ENCODE results near the gene PTPN5.

Gene PTPN5

GRCh38 chr11:18748766-18749365, 42.7 kb downstream of the PTPN5 start:
- no peaks in the 10 kb centered on the region for H3K9me3 ChIP-seq (ENCODE audit: insufficient read depth, low read length, severe bottlenecking)
- no peaks in the 10 kb centered on the region for H3K4me1 ChIP-seq (ENCODE audit: insufficient read depth, low read length)
- DNase-seq (no peak), ATAC-seq (ENCODE audit: insufficient read depth, low read depth) (no peak)
- no peaks in the 10 kb centered on the region for H3K79me2 ChIP-seq (ENCODE audit: insufficient read depth, low read length)
- no peak overlapping the region for H3K27ac ChIP-seq (ENCODE audit: low read length)
- H2AFZ ChIP-seq (ENCODE audit: low read depth, low read length) = no peak overlapping the region
- no peak overlapping the region for H3K4me2 ChIP-seq (ENCODE audit: insufficient read depth, low read length)
- H3K36me3 ChIP-seq (ENCODE audit: insufficient read depth, low read length) = no peaks in the 10 kb centered on the region
- H3K27me3 ChIP-seq (ENCODE audit: insufficient read depth, low read length, poor library complexity) = no peaks in the 10 kb centered on the region
- TF ChIP-seq EZH2 (IDR thresholded peaks at IDR 0.05; ENCODE audit: borderline replicate concordance, low read depth, low read length, severe bottlenecking) = no peak
- no peak for TF ChIP-seq CTCF (IDR thresholded peaks at IDR 0.05; ENCODE audit: borderline replicate concordance, extremely low read depth, low read length, poor library complexity, severe bottlenecking)
- H3K4me3 ChIP-seq (ENCODE audit: low read depth in 1 of 2, low read length in 2 of 2) = no peak overlapping the region
- H4K20me1 ChIP-seq (ENCODE audit: insufficient read depth, low read length) = no peaks in the 10 kb centered on the region
- H3K9ac ChIP-seq (ENCODE audit: low read depth, low read length) = no peak overlapping the region

DNA sequence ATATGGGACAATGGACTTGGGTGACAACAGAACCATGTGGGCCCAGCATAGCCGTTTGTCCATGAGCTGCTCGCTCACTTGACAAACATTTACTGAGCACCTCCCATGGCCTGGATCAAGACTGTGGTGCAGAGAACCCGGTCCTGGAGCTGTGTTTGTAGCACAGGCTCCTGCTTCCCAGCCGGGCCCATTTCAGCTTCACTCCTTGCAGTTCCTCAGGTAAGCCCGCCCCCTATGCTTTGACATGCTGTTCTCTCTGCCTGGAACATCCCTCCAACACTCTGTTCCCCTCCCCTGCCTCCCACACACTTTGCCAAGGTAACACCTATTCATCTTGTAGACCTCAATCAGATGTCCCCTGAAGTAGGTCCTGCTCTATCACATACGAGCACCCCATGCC, 46.3 kb downstream of the PTPN5 start:
- no peaks in the 10 kb centered on the region for H3K79me2 ChIP-seq (ENCODE audit: insufficient read depth, low read length)
- H3K27ac ChIP-seq (ENCODE audit: low read length) = no peak overlapping the region
- no peak overlapping the region for H3K9ac ChIP-seq (ENCODE audit: low read depth, low read length)
- H3K9me3 ChIP-seq (ENCODE audit: insufficient read depth, low read length, severe bottlenecking) = no peaks in the 10 kb centered on the region
- TF ChIP-seq CTCF (IDR thresholded peaks at IDR 0.05; ENCODE audit: borderline replicate concordance, extremely low read depth, low read length, poor library complexity, severe bottlenecking) (no peak), EZH2 (IDR thresholded peaks at IDR 0.05; ENCODE audit: borderline replicate concordance, low read depth, low read length, severe bottlenecking) (no peak)
- no peaks in the 10 kb centered on the region for H3K27me3 ChIP-seq (ENCODE audit: insufficient read depth, low read length, poor library complexity)
- H3K4me1 ChIP-seq (ENCODE audit: insufficient read depth, low read length) = no peaks in the 10 kb centered on the region
- ATAC-seq (ENCODE audit: insufficient read depth, low read depth) (no peak), DNase-seq (no peak)
- no peak overlapping the region for H2AFZ ChIP-seq (ENCODE audit: low read depth, low read length)
- no peak overlapping the region for H3K4me3 ChIP-seq (ENCODE audit: low read depth in 1 of 2, low read length in 2 of 2)
- no peaks in the 10 kb centered on the region for H4K20me1 ChIP-seq (ENCODE audit: insufficient read depth, low read length)
- no peaks in the 10 kb centered on the region for H3K36me3 ChIP-seq (ENCODE audit: insufficient read depth, low read length)
- H3K4me2 ChIP-seq (ENCODE audit: insufficient read depth, low read length) = no peak overlapping the region

DNA sequence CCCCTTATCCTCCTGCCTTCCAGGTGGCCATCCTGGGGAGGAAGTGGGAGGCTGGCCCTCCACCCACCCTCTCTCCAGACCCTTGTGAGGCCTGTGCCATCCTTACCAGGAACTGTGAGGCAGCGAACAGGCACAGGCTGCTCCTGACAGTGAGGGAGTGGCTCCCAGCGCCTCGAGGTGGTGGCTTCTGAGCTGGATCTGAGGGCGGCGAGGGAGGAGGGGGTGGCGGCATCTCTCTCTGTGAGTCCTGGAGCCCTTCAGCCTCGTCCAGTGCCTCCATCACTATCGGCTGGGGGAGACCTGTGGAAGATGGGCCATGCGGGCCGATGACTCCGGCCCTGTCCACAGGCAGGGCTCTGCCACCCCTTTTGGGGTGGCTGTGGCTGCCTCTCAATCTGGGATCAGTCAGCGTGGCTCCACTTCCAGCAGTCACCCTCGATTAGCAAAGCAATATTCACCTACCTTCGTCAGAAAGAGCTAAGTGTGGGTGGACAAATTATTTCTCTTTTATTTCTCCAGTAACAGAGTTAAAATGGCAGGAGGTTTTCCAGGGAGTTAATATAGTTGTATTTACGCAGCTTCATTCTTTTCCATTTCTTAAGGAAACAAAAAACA, 47.6 kb downstream of the PTPN5 start:
- no peak overlapping the region for H3K4me3 ChIP-seq (ENCODE audit: low read depth in 1 of 2, low read length in 2 of 2)
- H3K27me3 ChIP-seq (ENCODE audit: insufficient read depth, low read length, poor library complexity) = no peaks in the 10 kb centered on the region
- TF ChIP-seq CTCF (IDR thresholded peaks at IDR 0.05; ENCODE audit: borderline replicate concordance, extremely low read depth, low read length, poor library complexity, severe bottlenecking) = no peak
- TF ChIP-seq EZH2 (IDR thresholded peaks at IDR 0.05; ENCODE audit: borderline replicate concordance, low read depth, low read length, severe bottlenecking) = no peak
- no peak for DNase-seq
- no peak overlapping the region for H3K9ac ChIP-seq (ENCODE audit: low read depth, low read length)
- ATAC-seq (ENCODE audit: insufficient read depth, low read depth) = no peak
- H3K9me3 ChIP-seq (ENCODE audit: insufficient read depth, low read length, severe bottlenecking) = no peaks in the 10 kb centered on the region
- no peak overlapping the region for H3K27ac ChIP-seq (ENCODE audit: low read length)
- no peak overlapping the region for H3K4me2 ChIP-seq (ENCODE audit: insufficient read depth, low read length)
- no peaks in the 10 kb centered on the region for H3K4me1 ChIP-seq (ENCODE audit: insufficient read depth, low read length)
- H3K36me3 ChIP-seq (ENCODE audit: insufficient read depth, low read length) = no peaks in the 10 kb centered on the region
- H3K79me2 ChIP-seq (ENCODE audit: insufficient read depth, low read length) = no peaks in the 10 kb centered on the region
- no peaks in the 10 kb centered on the region for H4K20me1 ChIP-seq (ENCODE audit: insufficient read depth, low read length)
- no peak overlapping the region for H2AFZ ChIP-seq (ENCODE audit: low read depth, low read length)

All from DND-41 (cell line).